ENCODE data around the gene ANXA9.

ANXA9 gene

GRCh38 chr1:150981805-150982712 is at the start of gene ANXA9:
Gene ANXA9 (plus strand): TSS chr1:150982292. CDS start chr1:150983106, 814 bp downstream.
- DNase-seq: peak; percentile 69

GRCh38 chr1:150944856-150945255 is 37.2 kb upstream of the ANXA9 start:
- DNase-seq: no peak

GRCh38 chr1:150954708-150955107 is 27.4 kb upstream of the ANXA9 start:
- DNase-seq: no peak

DNA sequence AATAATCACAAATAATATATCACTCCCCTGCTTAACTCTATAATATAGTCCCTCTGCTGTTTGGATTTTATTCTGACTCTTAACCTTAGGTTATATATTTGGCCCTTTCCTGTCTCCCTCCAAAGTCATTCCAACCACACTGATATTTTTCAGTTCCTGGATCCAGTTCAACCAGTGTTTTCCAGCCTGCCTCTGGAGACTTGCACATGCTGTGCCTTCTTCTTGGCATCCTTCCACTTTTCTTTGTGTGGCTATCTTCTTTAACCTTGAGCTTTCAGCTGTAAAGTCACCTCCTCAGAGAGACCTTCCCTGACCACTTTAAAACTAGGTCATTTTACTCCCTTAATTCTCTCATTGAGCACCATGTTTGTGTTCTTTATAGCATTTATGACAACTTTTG is 26.8 kb upstream of the ANXA9 start:
- no peak for DNase-seq

- no peak for DNase-seq
Observed at GRCh38 chr1:150957666-150958065, 24.4 kb upstream of the ANXA9 start.

- no peak for DNase-seq
Observed at GRCh38 chr1:150960646-150961045, 21.4 kb upstream of the ANXA9 start.

DNA sequence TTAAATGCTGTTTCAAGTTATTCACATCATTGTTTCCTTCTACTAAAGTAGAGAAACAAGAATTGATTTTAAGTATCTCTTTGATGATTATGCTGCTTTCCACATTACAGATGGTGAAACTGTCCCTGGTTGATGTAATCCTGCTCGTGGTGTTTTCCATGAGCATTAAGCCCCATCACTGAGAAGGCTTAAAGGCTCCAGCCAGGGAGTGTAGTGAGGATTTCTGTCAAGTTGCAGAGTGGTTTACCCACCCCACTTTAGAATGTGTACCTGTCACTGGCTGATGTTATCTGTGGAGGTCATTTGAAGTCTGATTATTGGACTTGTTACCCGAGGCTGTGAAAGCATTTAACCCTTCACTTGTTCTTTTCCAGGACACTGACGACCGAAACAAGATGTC is 20.3 kb upstream of the ANXA9 start:
- no peak for DNase-seq

DNA sequence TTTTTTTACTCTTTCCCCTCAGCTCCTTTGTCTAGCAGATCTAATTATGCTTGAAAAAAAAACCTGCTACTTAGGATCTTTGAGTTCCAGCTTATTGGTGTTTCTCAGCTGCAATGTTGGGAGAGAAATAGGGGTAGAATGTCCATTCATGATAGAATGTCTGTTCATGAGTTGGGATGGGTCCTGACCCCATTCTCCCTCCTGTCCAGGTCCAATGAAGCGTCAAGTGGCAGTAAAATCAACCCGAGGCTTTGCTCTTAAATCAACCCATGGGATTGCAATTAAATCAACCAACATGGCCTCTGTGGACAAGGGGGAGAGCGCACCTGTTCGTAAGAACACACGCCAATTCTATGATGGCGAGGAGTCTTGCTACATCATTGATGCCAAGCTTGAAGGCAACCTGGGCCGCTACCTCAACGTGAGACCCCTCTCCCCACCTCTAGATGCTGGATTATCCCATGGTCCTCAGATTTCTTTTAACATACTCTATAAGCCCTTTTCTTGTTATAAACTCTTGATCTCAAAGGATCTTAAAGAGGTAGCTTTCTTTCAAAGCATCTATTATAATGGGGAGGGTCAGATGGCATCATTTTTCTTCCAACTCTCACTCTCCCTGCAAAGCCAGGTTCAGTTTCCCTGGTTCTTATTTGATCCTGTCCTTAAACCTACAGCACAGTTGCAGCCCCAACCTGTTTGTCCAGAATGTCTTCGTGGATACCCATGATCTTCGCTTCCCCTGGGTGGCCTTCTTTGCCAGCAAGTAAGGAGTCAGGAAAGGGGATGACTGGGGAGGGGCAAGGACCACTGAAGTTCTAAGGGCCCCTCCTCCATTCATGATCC is 18.6 kb upstream of the ANXA9 start:
- DNase-seq: no peak

GRCh38 chr1:150964164-150964489 is 18.0 kb upstream of the ANXA9 start:
- no peak for DNase-seq

GRCh38 chr1:150965605-150966004 is 16.5 kb upstream of the ANXA9 start:
- DNase-seq: no peak

- no peak for DNase-seq
Observed at GRCh38 chr1:150966011-150966410, 16.1 kb upstream of the ANXA9 start.

DNA sequence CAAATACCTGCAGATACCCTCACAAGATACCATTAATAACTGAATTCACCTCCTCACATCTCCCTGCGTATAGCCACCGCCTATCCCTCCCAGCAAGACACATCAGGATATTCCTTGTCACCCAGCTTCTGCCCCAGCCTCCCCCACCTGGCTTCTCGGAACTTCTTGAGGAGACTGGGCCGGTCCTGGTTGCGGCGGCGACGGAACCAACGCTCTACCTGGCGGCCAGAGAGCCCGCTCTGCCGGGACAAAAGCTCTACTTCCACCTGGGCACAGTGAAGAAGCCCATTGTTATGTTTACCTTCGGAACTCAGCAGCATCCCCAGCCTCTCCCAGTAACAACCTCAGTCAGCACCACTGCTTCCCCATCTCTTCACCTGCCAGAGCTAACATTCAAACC is 14.2 kb upstream of the ANXA9 start:
- DNase-seq: no peak

DNA sequence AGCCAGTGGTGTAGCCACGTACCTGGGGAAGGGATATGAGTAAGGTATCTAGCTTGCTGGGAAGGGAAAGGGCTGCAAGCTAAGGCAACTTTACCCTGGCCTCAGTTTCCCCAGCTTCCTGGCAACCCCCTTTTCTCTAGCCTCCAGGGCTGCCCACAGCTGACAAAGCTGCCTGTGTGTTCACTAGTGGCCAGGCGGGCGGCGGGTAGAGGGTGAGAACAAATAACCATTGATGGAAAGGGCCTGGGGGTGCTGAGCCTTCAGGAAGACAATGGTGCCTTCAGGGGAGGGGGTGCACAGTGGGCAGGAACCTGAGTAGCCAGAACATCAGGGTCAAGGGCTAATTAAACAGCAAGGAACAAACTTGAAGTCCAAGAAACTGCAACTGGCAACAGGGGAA is 13.6 kb upstream of the ANXA9 start:
- DNase-seq: no peak

GRCh38 chr1:150969626-150970025 is 12.5 kb upstream of the ANXA9 start:
- no peak for DNase-seq

DNA sequence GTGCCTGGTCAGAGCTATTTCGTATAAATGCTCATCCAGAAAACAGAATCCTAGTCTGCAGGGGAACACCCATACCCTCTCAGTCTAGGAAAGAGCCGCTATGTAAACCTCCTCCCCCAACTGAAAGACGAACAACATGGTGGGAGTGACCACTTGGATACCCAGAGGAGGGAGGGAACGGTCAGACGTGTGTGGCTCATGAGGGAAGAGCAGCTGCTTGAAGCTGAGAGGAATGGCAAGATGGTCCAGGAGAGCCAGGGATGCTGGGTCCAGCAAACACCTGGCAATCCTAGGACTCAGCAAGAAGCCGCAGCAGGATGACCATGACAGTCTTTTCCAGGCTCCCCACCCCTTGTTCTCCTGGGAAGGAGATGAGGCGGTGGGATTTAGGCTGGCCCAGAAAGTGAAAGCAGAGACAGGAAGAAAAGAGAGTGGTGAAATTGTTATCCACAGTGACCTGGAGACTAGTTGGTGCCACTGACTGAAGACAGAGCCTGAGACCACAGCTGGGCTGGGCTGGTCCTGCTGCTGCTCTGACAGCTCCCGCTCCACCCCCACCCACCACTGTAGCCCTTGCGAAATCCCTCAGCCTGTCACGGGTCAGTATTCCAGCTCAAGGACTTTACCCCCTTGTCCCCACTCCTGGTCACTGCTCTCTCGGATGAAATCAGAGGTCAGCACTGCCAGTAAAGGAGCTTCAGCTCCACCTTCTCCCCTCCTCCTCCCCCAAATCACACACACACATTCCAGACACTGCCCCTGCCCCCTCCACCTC is 11.1 kb upstream of the ANXA9 start:
- no peak for DNase-seq

DNA sequence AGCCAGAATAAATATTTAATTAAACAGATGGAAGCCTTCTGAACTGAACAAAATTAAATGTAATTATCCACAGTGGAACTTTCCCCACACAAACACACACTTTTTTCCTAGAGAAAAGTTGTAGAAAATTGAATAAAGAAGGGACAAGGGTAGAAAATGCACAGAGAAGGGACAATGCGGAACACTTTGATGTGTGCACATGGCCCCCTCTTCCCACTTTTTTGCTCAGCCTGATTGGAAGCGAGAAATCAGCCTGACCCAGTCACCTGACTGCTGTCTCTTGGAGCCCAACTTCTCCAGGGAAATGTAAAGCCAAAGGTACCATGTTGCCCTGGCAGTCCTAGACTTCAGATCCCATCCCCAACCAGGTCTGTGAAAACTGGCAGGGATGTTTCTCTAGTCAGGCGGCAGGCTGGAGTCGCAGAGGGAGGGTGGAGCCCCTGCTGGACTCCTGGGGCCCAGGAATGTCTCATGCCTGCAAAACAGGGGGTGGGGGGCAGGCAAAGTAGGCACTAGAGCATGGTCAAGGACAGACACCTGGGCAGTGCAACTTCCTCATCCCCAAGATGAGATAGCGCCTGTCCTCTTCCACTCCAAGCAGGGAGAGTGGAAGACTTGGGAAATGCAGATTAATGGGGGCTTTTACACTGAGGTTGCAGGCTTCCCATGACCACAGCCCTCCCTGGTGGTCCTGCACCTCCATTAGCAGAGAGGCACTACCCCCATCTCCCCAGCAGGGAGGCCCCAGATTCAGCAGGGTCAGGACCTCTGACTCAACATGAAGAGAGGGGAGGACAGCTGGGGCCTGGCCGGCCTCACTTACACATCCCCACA is 10.3 kb upstream of the ANXA9 start:
- no peak for DNase-seq

DNA sequence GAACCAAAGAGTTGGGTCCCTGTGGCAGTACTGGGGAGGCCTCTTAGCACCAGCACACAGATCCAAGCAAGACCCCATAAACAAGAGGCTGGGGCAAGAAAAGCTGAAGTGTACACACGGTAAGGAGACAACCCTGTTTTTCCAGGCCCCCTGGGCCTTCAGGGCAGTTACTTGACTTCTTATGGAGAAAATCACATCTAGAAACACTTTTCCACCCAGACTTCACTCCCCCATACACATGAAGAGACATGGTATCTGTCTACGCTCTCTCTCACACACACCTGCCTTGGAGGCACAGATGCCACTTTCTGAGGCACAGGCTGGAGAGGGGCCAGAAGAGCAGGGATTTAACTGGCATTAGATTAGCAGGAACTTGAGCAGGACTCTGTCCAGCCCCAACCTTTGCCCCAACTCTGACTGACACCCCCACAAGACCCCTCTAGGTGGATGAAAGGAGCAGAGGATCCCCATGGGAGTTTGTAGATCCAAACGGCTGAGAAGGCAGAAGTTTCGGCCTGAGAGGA is 9.6 kb upstream of the ANXA9 start:
- no peak for DNase-seq

DNA sequence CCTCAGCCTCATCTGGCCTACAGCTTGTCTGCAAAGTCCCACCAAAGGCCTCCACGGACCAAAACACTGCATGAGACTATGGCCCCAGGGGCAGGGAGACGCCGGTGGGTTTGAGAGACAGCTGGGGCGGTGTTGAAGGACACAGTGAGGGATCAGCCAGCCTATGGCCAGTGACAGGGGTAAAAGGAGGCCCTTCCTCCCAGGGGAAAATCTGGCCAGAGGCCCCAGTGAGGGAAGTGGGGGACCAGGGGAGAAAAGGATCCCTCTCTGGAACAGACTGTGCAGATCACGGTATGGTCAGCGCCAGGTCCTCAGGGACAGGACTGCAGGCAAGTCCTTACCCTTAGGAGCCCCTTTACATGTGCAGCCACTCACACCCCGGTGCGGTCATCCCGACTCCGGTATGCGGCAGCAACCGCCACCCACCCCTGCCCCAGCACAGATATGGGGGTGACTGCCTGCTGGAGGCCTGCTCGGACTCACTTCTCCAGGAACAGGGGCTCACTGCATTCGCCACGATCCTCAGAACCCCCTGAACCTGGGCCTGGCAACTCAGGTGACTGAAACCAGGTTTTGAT is 8.7 kb upstream of the ANXA9 start:
- no peak for DNase-seq

- DNase-seq: peak; percentile 47
Observed at GRCh38 chr1:150973836-150974579, 8.1 kb upstream of the ANXA9 start.

GRCh38 chr1:150974580-150975478 is 7.3 kb upstream of the ANXA9 start, which contains the start of gene CERS2:
Gene CERS2 (minus strand): TSS chr1:150974835. CDS start chr1:150969090, 5,745 bp downstream.
- DNase-seq: peak; percentile 81

Data from NCI-H146 (cell line).